ENCODE measurements around the gene FOXF2.

FOXF2 gene

GRCh38 chr6:1395941-1396908 lies 6.8 kb downstream of the FOXF2 start:
- Histone ChIP-seq H3K9me3 (ENCODE audit: severe bottlenecking) (no peaks in the 10 kb centered on the region), H3K36me3 (no peaks in the 10 kb centered on the region), H3K4me3 (ENCODE audit: low read depth, low read length) (no peak overlapping the region), H3K27me3 (ENCODE audit: insufficient read depth, low read depth, severe bottlenecking) (peaks cover 95% of the 10 kb centered on the region), H3K27ac (no peak overlapping the region)
- no peak for TF ChIP-seq CTCF (IDR thresholded peaks at IDR 0.05; ENCODE audit: low read depth, low read length)
- no peak for DNase-seq

- Histone ChIP-seq H3K36me3 (no peaks in the 10 kb centered on the region), H3K4me3 (ENCODE audit: low read depth, low read length) (no peak overlapping the region), H3K27ac (no peak overlapping the region), H3K27me3 (ENCODE audit: insufficient read depth, low read depth, severe bottlenecking) (peaks cover 85% of the 10 kb centered on the region), H3K9me3 (ENCODE audit: severe bottlenecking) (no peaks in the 10 kb centered on the region)
- DNase-seq = peak; percentile 81
- peak; percentile 99 for TF ChIP-seq CTCF (IDR thresholded peaks at IDR 0.05; ENCODE audit: low read depth, low read length)
Measured at GRCh38 chr6:1396952-1397868, 7.8 kb downstream of the FOXF2 start.

GRCh38 chr6:1399085-1399780 lies 9.9 kb downstream of the FOXF2 start:
- Histone ChIP-seq H3K36me3 (no peaks in the 10 kb centered on the region), H3K27me3 (ENCODE audit: insufficient read depth, low read depth, severe bottlenecking) (peaks cover 65% of the 10 kb centered on the region), H3K9me3 (ENCODE audit: severe bottlenecking) (no peaks in the 10 kb centered on the region), H3K4me3 (ENCODE audit: low read depth, low read length) (no peak overlapping the region), H3K27ac (no peak overlapping the region)
- no peak for DNase-seq
- TF ChIP-seq CTCF (IDR thresholded peaks at IDR 0.05; ENCODE audit: low read depth, low read length) = no peak

GRCh38 chr6:1400126-1400850 lies 10.9 kb downstream of the FOXF2 start:
- TF ChIP-seq CTCF (IDR thresholded peaks at IDR 0.05; ENCODE audit: low read depth, low read length) = no peak
- peaks cover 55% of the 10 kb centered on the region for H3K27me3 ChIP-seq (ENCODE audit: insufficient read depth, low read depth, severe bottlenecking)

GRCh38 chr6:1402369-1402768 lies 13.0 kb downstream of the FOXF2 start:
- H3K9me3 ChIP-seq (ENCODE audit: severe bottlenecking) = no peaks in the 10 kb centered on the region
- peaks cover 34% of the 10 kb centered on the region for H3K27me3 ChIP-seq (ENCODE audit: insufficient read depth, low read depth, severe bottlenecking)
- H3K27ac ChIP-seq = no peak overlapping the region
- no peak overlapping the region for H3K4me3 ChIP-seq (ENCODE audit: low read depth, low read length)
- no peaks in the 10 kb centered on the region for H3K36me3 ChIP-seq
- no peak for DNase-seq
- TF ChIP-seq CTCF (IDR thresholded peaks at IDR 0.05; ENCODE audit: low read depth, low read length) = no peak

More at GRCh38 chr6:1400126-1400850, 10.9 kb downstream of the FOXF2 start:
- Histone ChIP-seq H3K4me3 (ENCODE audit: low read depth, low read length) (no peak overlapping the region), H3K36me3 (no peaks in the 10 kb centered on the region), H3K9me3 (ENCODE audit: severe bottlenecking) (no peaks in the 10 kb centered on the region), H3K27ac (no peak overlapping the region)
- no peak for DNase-seq

Data from WERI-Rb-1 (cell line).